Measurements from ENCODE around the gene FAM184A. TPM values are rescaled to one million over a fixed set of nuclear protein-coding genes. Genes with fewer than 3 reads are reported as not detected.

The FAM184A gene
- total and polyA plus RNA-seq, 8 donors: 1.8 to 6.4 (median 3.0) TPM

DNA sequence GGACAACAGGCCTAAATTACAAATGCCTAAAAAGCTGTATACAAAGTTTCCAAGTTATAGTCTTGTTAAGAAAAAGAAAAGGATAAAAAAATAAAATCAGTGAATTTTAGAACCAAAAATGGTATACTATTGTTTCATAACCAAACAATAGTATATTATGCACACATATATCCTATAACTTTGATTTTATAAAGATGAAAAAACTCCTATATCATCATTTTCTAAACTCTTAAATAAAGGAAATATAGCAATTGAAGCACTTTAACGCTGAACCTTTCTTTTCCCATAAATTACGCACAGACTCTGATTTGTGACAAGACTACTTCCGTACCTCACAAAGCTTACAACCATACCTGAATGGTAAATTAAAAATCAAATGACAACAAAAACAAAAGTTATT lies 107.6 kb downstream of the FAM184A start:
- FAIRE-seq: no peak
- no peaks in the 10 kb centered on the region for H3K9me3 ChIP-seq
- H3K4me1 ChIP-seq: no peaks in the 10 kb centered on the region
- ATAC-seq: no peak
- no peak overlapping the region for H3K27ac ChIP-seq
- H3K4me3 ChIP-seq: no peak overlapping the region
- WGBS, 2 donors: 96 to 97% methylated on average over 3 of the region's 3 CpGs
- TF ChIP-seq, protein P1, sequence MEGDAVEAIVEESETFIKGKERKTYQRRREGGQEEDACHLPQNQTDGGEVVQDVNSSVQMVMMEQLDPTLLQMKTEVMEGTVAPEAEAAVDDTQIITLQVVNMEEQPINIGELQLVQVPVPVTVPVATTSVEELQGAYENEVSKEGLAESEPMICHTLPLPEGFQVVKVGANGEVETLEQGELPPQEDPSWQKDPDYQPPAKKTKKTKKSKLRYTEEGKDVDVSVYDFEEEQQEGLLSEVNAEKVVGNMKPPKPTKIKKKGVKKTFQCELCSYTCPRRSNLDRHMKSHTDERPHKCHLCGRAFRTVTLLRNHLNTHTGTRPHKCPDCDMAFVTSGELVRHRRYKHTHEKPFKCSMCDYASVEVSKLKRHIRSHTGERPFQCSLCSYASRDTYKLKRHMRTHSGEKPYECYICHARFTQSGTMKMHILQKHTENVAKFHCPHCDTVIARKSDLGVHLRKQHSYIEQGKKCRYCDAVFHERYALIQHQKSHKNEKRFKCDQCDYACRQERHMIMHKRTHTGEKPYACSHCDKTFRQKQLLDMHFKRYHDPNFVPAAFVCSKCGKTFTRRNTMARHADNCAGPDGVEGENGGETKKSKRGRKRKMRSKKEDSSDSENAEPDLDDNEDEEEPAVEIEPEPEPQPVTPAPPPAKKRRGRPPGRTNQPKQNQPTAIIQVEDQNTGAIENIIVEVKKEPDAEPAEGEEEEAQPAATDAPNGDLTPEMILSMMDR (IDR thresholded peaks at IDR 0.05): no peak
- intact Hi-C loops (cut with DNase I): no loop called here
- H3K27me3 ChIP-seq: no peaks in the 10 kb centered on the region
- no peak for DNase-seq
- H3K36me3 ChIP-seq: no peaks in the 10 kb centered on the region

GRCh38 chr6:118968416-118968815 lies 110.0 kb downstream of the FAM184A start:
- TF ChIP-seq, protein P1 (IDR thresholded peaks at IDR 0.05): peak in 1 of 4 donors; percentile 21
- ATAC-seq (peak in 3 of 4 donors; percentile 49 to 67 (median 59)), FAIRE-seq (peak; percentile 60), DNase-seq (no peak)
- H3K27me3 ChIP-seq: no peaks in the 10 kb centered on the region
- no peaks in the 10 kb centered on the region for H3K4me1 ChIP-seq
- no peaks in the 10 kb centered on the region for H3K9me3 ChIP-seq
- 18 to 27% methylated on average over 2 of the region's 2 CpGs for WGBS, 2 donors
- H3K4me3 ChIP-seq: no peak overlapping the region
- H3K36me3 ChIP-seq: no peaks in the 10 kb centered on the region
- H3K27ac ChIP-seq: no peak overlapping the region
- intact Hi-C loops (cut with DNase I): loop anchor here in 2 of 3 donors (10.0 kb wide), 1 partner anchor 146 kb away; no protein-coding TSS in a partner anchor

DNA sequence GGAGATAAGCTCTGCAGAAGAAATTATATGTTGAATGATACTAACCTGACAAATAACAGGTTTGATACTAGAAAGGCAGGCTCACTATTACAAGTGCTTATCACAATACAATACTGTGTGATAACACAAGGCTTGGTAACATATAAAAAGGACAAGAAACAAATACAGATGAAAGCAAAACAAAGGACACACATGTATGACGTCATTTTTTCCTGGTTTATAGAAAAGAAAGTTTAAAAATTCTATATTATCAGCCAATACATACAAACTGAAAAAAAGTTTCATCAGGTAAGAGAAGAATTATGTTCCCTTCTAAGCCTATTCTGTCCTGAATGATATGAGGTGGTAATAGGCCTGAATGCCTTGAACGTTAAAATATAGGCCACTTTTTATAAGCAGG lies 111.2 kb downstream of the FAM184A start:
- Histone ChIP-seq H3K27me3 (no peaks in the 10 kb centered on the region), H3K9me3 (no peaks in the 10 kb centered on the region), H3K4me1 (no peaks in the 10 kb centered on the region), H3K36me3 (no peaks in the 10 kb centered on the region), H3K4me3 (no peak overlapping the region), H3K27ac (no peak overlapping the region)
- FAIRE-seq: no peak
- no peak for DNase-seq
- no peak for ATAC-seq
- WGBS, 2 donors: 53 to 59% methylated on average over 2 of the region's 2 CpGs
- intact Hi-C loops (cut with DNase I): loop anchor here in 2 of 3 donors (10.0 kb wide), 1 partner anchor 148 kb away; no protein-coding TSS in a partner anchor
- TF ChIP-seq, protein P1 (IDR thresholded peaks at IDR 0.05): no peak

DNA sequence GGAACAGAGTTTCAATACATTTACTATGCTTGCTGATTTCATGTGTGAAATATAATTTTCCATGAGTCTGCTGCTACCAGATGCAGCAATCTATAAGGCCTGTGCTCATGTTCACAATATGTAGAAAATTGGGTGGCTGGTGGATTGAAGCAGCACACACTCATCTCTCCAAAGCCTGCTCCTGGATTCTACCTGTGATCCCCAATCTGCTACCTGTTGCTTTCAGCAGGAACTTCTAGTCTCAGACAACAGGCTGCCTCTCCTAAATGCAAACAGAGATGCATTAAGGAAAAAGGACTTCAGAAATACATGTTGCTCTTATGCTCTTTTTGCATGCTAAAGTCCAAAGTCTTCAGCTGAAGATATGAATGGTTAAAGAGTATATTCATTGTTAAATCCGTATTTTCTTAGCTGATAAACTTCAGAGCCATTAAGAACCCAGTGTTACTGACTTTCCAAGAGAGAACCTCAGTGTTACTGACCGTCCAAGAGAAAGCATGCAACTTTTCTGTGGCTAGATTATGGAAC lies 112.6 kb downstream of the FAM184A start:
- no peak for DNase-seq
- no peak for FAIRE-seq
- no peaks in the 10 kb centered on the region for H3K4me1 ChIP-seq
- intact Hi-C loops (cut with DNase I): loop anchor here in 2 of 3 donors (10.0 kb wide), 1 partner anchor 149 kb away; no protein-coding TSS in a partner anchor
- H3K4me3 ChIP-seq: no peak overlapping the region
- H3K9me3 ChIP-seq: no peaks in the 10 kb centered on the region
- no peaks in the 10 kb centered on the region for H3K27me3 ChIP-seq
- no peaks in the 10 kb centered on the region for H3K36me3 ChIP-seq
- WGBS, 2 donors: 59 to 66% methylated on average over 2 of the region's 2 CpGs
- H3K27ac ChIP-seq: no peak overlapping the region
- no peak for ATAC-seq
- TF ChIP-seq, protein P1 (IDR thresholded peaks at IDR 0.05): no peak

GRCh38 chr6:118965371-118965770 lies 113.1 kb downstream of the FAM184A start:
- TF ChIP-seq, protein P1 (IDR thresholded peaks at IDR 0.05): no peak
- WGBS, 2 donors: 55 to 60% methylated on average over 3 of the region's 3 CpGs
- no peak for DNase-seq
- intact Hi-C loops (cut with DNase I): loop anchor here in 2 of 3 donors (10.0 kb wide), 1 partner anchor 149 kb away; no protein-coding TSS in a partner anchor
- Histone ChIP-seq H3K27me3 (no peaks in the 10 kb centered on the region), H3K4me1 (no peaks in the 10 kb centered on the region), H3K4me3 (no peak overlapping the region), H3K36me3 (no peaks in the 10 kb centered on the region), H3K27ac (no peak overlapping the region), H3K9me3 (no peaks in the 10 kb centered on the region)
- ATAC-seq: peak; percentile 73 to 77 (median 73)
- FAIRE-seq: no peak

Data from pancreas (tissue), 10 donors.